GM13976 (cell line): ENCODE results near the gene NME7.

Experiments used
- DNase-seq: peaks from one replicate; pipeline ENCODE4 v3.0.0; 2012; ENCODE audit warnings: low spot score
- CTCF ChIP-seq: IDR thresholded peaks from 2 replicates; pipeline ENCODE4 v1.5.1; 2012; ENCODE audit warnings: borderline replicate concordance, mild to moderate bottlenecking; ENCODE audit not compliant: insufficient read depth; ENCODE audit errors: extremely low read depth, missing control alignments, control extremely low read depth
- in situ Hi-C: fragments of 300-500 bp; cut with MboI; formaldehyde crosslinking; loops from one replicate; pipeline ENCODE4 v1.12.0; 2022; ENCODE audit warnings: low sequenced_read_pairs, mixed read lengths, inconsistent platforms; ENCODE audit not compliant: unreplicated experiment

The NME7 gene

GRCh38 chr1:169202791-169203665 is 164.6 kb downstream of the NME7 start:
- no peak for TF ChIP-seq CTCF
- in situ Hi-C loops = no loop called here
- DNase-seq = no peak

- TF ChIP-seq CTCF = no peak
- no peak for DNase-seq
- in situ Hi-C loops = no loop called here
These were observed 166.4 kb downstream of the NME7 start for GRCh38 chr1:169201084-169201619.

DNA sequence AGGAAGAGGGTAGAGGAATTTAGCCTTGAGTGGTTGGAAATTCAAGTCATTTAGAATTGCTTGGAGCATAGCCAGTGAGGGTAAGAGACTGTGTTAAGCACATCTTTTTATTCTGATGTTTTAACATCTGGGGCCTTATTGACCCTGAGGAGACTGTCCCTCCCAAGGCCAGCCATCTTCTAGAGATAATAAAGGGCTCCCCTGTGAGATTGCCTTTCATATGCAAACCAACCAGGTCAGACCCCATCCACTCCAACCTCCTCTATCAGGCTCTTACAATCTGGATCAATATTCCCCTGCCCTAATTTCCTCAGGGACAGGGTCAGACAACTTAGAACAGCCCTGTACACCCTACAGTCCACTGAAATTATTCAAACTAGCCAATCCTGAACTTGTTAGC is 167.3 kb downstream of the NME7 start:
- DNase-seq = no peak
- no peak for TF ChIP-seq CTCF
- in situ Hi-C loops = no loop called here

- no peak for TF ChIP-seq CTCF
- no peak for DNase-seq
- in situ Hi-C loops = no loop called here
These were observed 171.0 kb downstream of the NME7 start for GRCh38 chr1:169196581-169196980.

DNA sequence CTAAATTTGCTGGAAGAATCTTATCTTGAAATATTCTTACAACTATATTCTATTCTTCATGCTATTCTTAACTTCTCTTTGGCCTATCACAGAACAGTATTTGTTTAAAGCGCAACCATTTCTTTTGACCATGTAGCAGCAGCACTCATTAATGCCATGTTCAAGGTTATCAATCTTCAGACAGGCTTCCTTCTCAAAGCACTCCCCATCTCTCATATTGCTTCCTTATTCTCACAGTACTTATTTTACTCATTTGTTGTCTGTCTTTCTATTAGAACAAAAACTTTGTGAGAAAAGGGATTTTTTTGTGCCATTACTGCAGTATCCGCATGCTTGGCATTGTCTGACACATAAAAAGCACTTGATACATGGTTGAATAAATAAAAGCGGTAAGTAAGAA is 171.4 kb downstream of the NME7 start:
- in situ Hi-C loops = no loop called here
- DNase-seq = no peak
- no peak for TF ChIP-seq CTCF

- no peak for DNase-seq
- no peak for TF ChIP-seq CTCF
- in situ Hi-C loops = no loop called here
These were observed 174.3 kb downstream of the NME7 start for GRCh38 chr1:169193191-169193850.
